ENCODE results near the gene EIPR1.
"Not testable (repeated sequence)": the region's sequence is repeated elsewhere in the genome, so short reads cannot be mapped to it uniquely, and the experiment has no call there.

The EIPR1 gene

DNA sequence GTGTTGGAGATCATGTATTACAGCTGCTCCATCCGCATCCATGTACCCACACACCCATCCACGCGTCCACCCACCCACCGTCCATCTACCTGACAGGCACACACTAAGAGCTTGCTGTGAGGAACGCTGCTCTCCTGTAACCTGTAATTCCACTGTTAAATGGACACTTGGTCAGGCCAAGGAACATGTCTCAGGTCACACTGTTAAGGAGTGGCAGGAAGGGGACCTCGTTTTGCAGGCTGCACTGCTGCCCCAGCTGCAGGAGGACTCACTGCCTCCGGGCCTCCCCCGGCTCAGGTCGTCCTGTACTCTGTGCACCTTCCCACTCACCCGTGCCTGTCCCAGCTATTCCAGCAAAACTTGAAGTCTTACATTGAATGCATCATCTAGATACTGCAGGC lies 170.5 kb downstream of the EIPR1 start:
- Histone ChIP-seq H3K27ac (ENCODE audit: low read depth, low read length) (no peak overlapping the region), H3K27me3 (ENCODE audit: control insufficient read depth, insufficient read depth, low read length) (no peaks in the 10 kb centered on the region), H3K4me3 (ENCODE audit: low read length) (no peak overlapping the region), H3K4me1 (ENCODE audit: control insufficient read depth, insufficient read depth, low read length) (no peaks in the 10 kb centered on the region), H3K9ac (ENCODE audit: low read length) (no peak overlapping the region), H3K36me3 (ENCODE audit: control insufficient read depth, insufficient read depth, low read length) (peaks cover 3% of the 10 kb centered on the region)

DNA sequence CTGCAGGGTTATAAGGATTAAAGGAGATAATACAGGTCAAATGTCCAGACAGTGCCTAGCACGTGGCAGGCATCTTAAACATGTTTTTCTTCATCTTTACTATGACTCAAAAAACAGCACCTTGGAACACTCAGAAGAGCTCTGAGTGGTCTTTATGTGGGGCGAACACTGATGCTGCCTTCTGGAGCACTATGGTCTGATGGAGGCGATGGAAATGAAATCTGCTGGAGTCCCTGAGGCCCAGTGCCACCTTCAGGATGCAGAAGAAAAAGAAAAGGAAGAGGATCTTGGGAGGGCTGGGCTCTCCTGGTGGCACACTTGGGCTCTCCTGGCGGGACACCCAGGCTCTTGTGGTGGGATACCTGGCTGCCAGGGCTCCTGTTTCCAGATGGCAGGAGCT lies 171.8 kb downstream of the EIPR1 start:
- no peaks in the 10 kb centered on the region for H3K36me3 ChIP-seq (ENCODE audit: control insufficient read depth, insufficient read depth, low read length)
- no peak overlapping the region for H3K27ac ChIP-seq (ENCODE audit: low read depth, low read length)
- no peaks in the 10 kb centered on the region for H3K27me3 ChIP-seq (ENCODE audit: control insufficient read depth, insufficient read depth, low read length)
- no peak overlapping the region for H3K9ac ChIP-seq (ENCODE audit: low read length)
- H3K4me1 ChIP-seq (ENCODE audit: control insufficient read depth, insufficient read depth, low read length), result no peaks in the 10 kb centered on the region
- no peak overlapping the region for H3K4me3 ChIP-seq (ENCODE audit: low read length)

DNA sequence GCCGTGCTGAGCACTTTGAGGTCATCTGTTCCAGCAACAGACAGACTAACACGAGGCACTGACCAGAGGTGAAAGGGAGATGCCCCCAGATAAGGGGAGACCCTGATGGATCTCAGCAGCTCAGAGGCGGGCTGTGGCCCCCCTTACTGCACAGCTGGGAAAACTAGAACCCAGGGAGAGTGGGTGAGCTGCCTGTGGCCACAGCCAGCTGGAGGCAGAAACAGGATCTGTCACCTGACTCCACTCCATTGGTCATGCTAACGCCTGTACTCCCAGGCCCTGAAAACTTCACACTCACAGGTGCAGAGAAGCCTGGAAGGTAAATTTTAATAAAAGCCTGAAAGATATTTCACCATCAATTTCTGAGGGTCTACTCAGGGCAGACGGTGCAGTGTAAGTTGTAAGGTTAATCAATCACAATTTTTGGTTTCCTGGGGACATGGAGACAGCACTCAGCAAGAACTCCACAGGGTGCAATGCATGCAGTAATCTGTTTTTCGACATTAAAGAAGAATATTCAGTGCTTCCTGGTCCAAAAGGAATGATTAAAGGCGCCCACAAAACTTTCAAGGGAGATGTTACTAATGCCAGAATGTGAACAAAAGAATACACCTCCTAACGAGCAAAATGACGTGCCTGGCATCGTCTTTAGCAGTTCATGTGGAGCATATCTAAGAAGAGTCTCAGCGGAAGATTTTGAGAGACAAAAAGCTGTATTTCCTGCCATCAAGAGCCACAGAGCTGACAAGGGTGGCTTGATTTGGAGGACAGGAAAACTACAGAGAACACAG lies 173.4 kb downstream of the EIPR1 start:
- H3K4me1 ChIP-seq (ENCODE audit: control insufficient read depth, insufficient read depth, low read length), result no peaks in the 10 kb centered on the region
- H3K27ac ChIP-seq (ENCODE audit: low read depth, low read length), result no peak overlapping the region
- H3K4me3 ChIP-seq (ENCODE audit: low read length), result no peak overlapping the region
- no peak overlapping the region for H3K9ac ChIP-seq (ENCODE audit: low read length)
- no peaks in the 10 kb centered on the region for H3K36me3 ChIP-seq (ENCODE audit: control insufficient read depth, insufficient read depth, low read length)
- H3K27me3 ChIP-seq (ENCODE audit: control insufficient read depth, insufficient read depth, low read length), result no peaks in the 10 kb centered on the region

DNA sequence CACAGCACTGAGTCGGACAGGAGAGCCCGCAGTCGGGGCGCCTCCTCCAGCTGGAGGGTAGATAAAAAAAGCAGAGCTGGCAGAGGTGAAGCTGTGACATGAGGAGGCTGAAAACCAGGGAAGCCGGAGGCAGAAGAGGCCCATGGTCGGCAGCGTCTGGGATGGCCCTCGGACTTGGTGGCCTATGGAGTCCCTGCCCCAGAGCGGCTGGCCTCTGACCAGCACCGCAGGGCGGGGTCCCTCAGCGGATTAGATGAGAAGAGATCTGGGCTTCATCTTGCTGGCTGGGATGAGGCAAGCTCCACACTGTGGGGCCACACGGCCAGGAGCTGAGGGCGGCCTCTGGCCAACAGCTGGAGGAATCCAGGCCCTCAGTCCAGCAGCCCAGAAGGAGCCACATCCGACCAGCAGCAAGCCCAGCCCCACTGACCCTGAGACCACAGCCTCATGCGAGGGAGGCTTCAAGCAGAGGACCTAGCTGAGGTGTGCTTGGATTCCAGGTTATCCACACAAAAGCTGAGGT lies 174.1 kb downstream of the EIPR1 start:
- no peak overlapping the region for H3K9ac ChIP-seq (ENCODE audit: low read length)
- H3K27me3 ChIP-seq (ENCODE audit: control insufficient read depth, insufficient read depth, low read length), result no peaks in the 10 kb centered on the region
- no peaks in the 10 kb centered on the region for H3K4me1 ChIP-seq (ENCODE audit: control insufficient read depth, insufficient read depth, low read length)
- no peak overlapping the region for H3K4me3 ChIP-seq (ENCODE audit: low read length)
- no peaks in the 10 kb centered on the region for H3K36me3 ChIP-seq (ENCODE audit: control insufficient read depth, insufficient read depth, low read length)
- no peak overlapping the region for H3K27ac ChIP-seq (ENCODE audit: low read depth, low read length)

DNA sequence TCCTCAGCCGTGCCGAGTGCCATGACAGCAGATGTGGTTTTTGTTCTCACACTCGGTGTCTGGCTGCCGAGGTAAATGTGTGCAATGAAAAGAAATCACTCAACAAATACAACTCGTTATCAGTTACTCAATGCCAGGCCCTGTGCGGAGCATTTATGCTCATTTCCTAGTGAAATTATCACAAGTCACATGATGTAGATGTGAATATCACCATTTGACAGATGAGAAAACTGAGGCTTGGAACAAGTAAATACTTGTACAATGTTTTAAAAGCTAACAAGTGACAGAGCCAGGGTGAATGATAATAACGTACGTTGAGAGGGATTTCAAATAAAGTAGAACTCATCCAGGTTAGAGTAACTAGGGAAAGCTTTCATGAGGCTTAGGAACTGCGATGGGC lies 174.7 kb downstream of the EIPR1 start:
- no peak overlapping the region for H3K4me3 ChIP-seq (ENCODE audit: low read length)
- H3K36me3 ChIP-seq (ENCODE audit: control insufficient read depth, insufficient read depth, low read length), result no peaks in the 10 kb centered on the region
- H3K27ac ChIP-seq (ENCODE audit: low read depth, low read length), result no peak overlapping the region
- no peak overlapping the region for H3K9ac ChIP-seq (ENCODE audit: low read length)
- no peaks in the 10 kb centered on the region for H3K27me3 ChIP-seq (ENCODE audit: control insufficient read depth, insufficient read depth, low read length)
- H3K4me1 ChIP-seq (ENCODE audit: control insufficient read depth, insufficient read depth, low read length), result no peaks in the 10 kb centered on the region

DNA sequence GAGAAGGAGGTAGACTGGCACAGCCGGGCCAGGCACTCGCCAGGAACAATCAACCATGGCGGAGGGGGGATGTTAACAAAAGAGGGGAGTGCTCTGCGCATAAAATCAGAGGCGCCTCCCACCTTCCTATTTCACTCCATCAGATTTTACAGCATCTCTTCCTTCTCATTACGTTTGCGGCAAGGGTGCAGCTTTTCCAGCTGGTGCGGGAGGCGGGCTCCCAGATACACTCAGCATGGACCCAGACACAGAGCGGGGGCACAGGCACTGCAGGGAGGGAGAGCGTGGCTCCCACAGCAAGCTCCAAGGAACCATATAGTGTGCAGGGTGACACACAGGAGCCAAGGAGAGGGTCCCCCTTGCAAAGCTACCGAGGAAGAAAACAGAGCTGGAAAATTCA lies 176.3 kb downstream of the EIPR1 start:
- Histone ChIP-seq H3K9ac (ENCODE audit: low read length) (no peak overlapping the region), H3K4me3 (ENCODE audit: low read length) (no peak overlapping the region), H3K27ac (ENCODE audit: low read depth, low read length) (no peak overlapping the region), H3K27me3 (ENCODE audit: control insufficient read depth, insufficient read depth, low read length) (no peaks in the 10 kb centered on the region), H3K36me3 (ENCODE audit: control insufficient read depth, insufficient read depth, low read length) (no peaks in the 10 kb centered on the region), H3K4me1 (ENCODE audit: control insufficient read depth, insufficient read depth, low read length) (no peaks in the 10 kb centered on the region)

DNA sequence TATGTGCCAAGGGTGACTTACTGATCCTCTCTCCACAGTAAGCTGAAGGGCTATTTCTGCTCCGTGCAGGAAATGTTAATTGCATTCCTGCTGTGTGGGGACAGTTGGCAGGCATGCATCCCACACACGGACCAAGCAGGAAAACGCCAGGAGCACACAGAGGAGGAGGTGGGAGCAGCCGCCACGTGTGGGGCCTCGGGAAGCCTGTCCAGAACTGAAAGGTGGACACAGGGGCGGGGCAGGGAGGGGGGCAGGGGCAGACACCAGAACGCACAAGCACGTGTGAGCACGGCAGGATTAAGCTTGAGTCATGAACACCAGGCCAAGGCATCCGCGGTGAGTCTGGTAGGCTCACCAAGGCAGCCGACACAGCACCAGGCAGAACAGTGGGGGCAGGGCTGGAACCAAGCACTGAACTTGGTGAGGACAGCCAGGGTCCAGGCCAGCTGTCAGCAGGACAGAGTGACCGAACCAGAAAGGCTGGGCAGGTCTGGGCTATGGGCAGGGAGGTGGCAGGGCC lies 177.1 kb downstream of the EIPR1 start:
- Histone ChIP-seq H3K4me3 (ENCODE audit: low read length) (no peak overlapping the region), H3K36me3 (ENCODE audit: control insufficient read depth, insufficient read depth, low read length) (no peaks in the 10 kb centered on the region), H3K27me3 (ENCODE audit: control insufficient read depth, insufficient read depth, low read length) (no peaks in the 10 kb centered on the region), H3K9ac (ENCODE audit: low read length) (no peak overlapping the region), H3K4me1 (ENCODE audit: control insufficient read depth, insufficient read depth, low read length) (no peaks in the 10 kb centered on the region), H3K27ac (ENCODE audit: low read depth, low read length) (no peak overlapping the region)

DNA sequence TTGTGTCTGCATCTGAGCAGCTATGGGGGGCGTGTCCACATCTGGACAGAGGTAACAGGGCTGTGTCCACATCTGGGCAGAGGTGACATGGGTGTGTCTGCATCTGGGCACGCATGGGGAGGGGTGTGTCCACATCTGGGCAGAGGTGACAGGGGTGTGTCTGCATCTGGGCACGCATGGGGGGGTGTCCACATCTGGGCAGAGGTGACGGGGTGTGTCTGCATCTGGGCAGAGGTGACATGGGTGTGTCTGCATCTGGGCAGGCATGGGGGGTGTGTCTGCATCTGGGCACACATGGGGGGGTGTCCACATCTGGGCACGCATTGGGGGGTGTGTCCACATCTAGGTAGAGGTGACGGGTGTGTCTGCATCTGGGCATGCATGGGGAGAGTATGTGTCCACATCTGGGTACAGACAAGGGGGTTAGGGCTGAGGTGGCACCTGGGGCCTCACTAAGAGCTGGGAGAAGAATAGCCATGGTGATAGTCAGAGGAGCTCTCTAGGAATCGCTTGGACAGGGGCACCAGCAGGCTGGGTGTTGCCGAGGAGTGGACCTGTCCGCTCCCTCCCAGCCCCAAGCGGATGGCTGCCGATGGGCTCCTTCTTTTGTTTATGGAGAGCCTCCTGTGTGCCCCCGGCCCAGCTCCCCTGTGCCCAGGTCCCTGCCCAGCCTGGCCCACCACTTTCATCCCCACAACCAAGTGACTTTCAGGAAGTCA lies 177.8 kb downstream of the EIPR1 start:
- no peaks in the 10 kb centered on the region for H3K36me3 ChIP-seq (ENCODE audit: control insufficient read depth, insufficient read depth, low read length)

DNA sequence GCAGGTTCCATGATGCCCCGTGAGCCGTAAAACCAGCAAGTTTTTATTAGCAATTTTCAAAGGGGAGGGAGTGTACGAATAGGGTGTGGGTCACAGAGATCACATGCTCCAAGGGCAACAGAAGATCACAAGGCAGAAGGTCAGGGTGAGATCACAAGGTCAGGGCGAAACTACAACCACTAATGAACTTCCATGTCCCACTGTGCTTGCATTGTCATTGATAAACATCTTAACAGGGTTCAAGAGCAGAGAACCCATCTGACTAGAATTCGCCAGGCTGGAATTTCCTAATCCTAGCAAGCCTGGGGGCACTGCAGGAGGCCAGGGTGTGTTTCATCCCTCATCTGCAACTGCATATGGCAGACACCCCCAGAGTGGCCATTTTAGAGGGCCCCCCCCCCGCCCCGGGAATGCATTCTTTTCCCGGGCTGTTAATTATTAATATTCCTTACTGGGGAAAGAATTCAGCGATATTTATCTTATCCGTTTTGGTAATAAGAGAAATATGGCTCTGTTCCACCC lies 178.9 kb downstream of the EIPR1 start:
- H3K4me1 ChIP-seq (ENCODE audit: control insufficient read depth, insufficient read depth, low read length); H3K4me3 ChIP-seq (ENCODE audit: low read length); H3K27me3 ChIP-seq (ENCODE audit: control insufficient read depth, insufficient read depth, low read length); H3K36me3 ChIP-seq (ENCODE audit: control insufficient read depth, insufficient read depth, low read length); H3K9ac ChIP-seq (ENCODE audit: low read length); H3K27ac ChIP-seq (ENCODE audit: low read depth, low read length): not testable (repeated sequence)

More for the DNA sequence above, 177.8 kb downstream of the EIPR1 start:
- Histone ChIP-seq H3K27me3 (ENCODE audit: control insufficient read depth, insufficient read depth, low read length) (no peaks in the 10 kb centered on the region), H3K27ac (ENCODE audit: low read depth, low read length) (no peak overlapping the region), H3K4me1 (ENCODE audit: control insufficient read depth, insufficient read depth, low read length) (no peaks in the 10 kb centered on the region), H3K4me3 (ENCODE audit: low read length) (no peak overlapping the region), H3K9ac (ENCODE audit: low read length) (no peak overlapping the region)

DNA sequence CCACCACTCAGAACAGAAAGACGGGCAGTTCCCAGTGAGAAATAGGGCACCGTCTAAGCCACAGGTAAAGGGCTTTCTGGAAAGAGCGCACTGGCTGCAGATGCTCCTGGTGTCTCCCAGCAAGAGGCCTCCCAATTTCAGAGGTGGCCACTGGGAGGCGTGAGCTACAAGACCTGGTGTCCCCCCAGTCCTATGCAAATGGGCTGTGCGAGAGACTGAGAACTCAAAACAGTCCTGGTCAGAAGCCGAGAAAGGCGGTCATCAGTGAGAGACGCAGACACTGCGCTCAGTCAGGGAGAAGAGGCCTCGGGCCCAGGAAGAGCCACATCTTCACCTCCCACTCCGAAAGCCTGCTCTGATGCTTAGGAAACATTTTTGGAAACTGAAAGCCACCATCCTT lies 179.5 kb downstream of the EIPR1 start:
- H3K4me3 ChIP-seq (ENCODE audit: low read length), result no peak overlapping the region
- no peak overlapping the region for H3K9ac ChIP-seq (ENCODE audit: low read length)
- peaks cover 3% of the 10 kb centered on the region for H3K36me3 ChIP-seq (ENCODE audit: control insufficient read depth, insufficient read depth, low read length)
- H3K27ac ChIP-seq (ENCODE audit: low read depth, low read length), result no peak overlapping the region
- H3K27me3 ChIP-seq (ENCODE audit: control insufficient read depth, insufficient read depth, low read length), result no peaks in the 10 kb centered on the region
- no peaks in the 10 kb centered on the region for H3K4me1 ChIP-seq (ENCODE audit: control insufficient read depth, insufficient read depth, low read length)

DNA sequence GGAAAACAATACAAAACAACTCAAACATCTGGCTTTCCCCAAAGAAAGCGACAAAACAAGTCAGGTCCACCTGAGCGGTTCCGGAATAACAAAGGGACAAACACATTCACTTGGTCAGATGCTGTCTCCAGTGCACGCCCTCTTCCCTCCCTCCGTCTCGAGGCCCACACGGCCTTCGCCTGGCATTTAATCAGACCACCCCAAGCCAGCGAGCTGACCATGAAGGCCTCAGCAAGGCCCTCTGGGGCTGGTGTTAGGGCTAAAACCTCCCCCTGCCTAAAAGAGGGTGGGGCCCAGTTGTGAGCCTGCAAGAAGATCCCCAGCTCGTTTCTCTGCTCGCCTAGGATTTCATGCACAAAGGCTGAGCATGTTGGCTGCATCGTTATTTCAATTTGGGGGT lies 180.3 kb downstream of the EIPR1 start:
- H3K4me3 ChIP-seq (ENCODE audit: low read length), result no peak overlapping the region
- no peak overlapping the region for H3K27ac ChIP-seq (ENCODE audit: low read depth, low read length)
- no peaks in the 10 kb centered on the region for H3K4me1 ChIP-seq (ENCODE audit: control insufficient read depth, insufficient read depth, low read length)
- no peaks in the 10 kb centered on the region for H3K27me3 ChIP-seq (ENCODE audit: control insufficient read depth, insufficient read depth, low read length)
- peaks cover 6% of the 10 kb centered on the region for H3K36me3 ChIP-seq (ENCODE audit: control insufficient read depth, insufficient read depth, low read length)
- H3K9ac ChIP-seq (ENCODE audit: low read length), result no peak overlapping the region

DNA sequence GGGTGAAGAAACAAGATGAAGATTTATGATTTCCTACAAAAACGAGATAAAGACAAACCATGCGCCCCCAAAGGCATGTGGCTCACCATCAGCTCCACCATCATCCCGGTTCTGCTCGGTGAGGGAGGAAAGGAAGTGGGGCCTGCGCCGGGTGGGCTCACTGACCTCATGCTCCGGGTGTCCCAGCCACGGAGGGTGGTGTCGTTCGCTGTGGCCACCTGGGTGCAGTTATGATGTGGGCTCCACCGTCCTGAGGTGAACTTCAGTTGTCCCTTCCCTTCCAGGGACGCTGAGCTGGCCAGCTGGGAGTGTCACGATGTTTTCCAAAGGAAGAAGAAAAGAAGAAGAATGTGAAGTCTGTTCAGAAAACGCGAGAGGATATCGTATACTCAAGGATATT lies 180.9 kb downstream of the EIPR1 start:
- no peaks in the 10 kb centered on the region for H3K4me1 ChIP-seq (ENCODE audit: control insufficient read depth, insufficient read depth, low read length)
- no peak overlapping the region for H3K4me3 ChIP-seq (ENCODE audit: low read length)
- no peak overlapping the region for H3K9ac ChIP-seq (ENCODE audit: low read length)
- H3K27me3 ChIP-seq (ENCODE audit: control insufficient read depth, insufficient read depth, low read length), result no peaks in the 10 kb centered on the region
- no peak overlapping the region for H3K27ac ChIP-seq (ENCODE audit: low read depth, low read length)
- peaks cover 6% of the 10 kb centered on the region for H3K36me3 ChIP-seq (ENCODE audit: control insufficient read depth, insufficient read depth, low read length)

All from rectal smooth muscle tissue (tissue), 1 donor.